Keratinocyte (primary cell): ENCODE data around the gene SPATA20.

Experiments used
- EZH2 ChIP-seq: IDR thresholded peaks from one replicate; pipeline ENCODE4 v1.6.1; 2012; ENCODE audit warnings: inconsistent platforms, mild to moderate bottlenecking, low read length, moderate library complexity
- TF ChIP-seq, protein P1 (sequence below), 3 experiments: IDR thresholded peaks in 1 of 3; conservative IDR thresholded peaks in 1 of 3; optimal IDR thresholded peaks in 1 of 3; 2 replicates in 2 of 3; 3 replicates in 1 of 3; pipeline versions ENCODE3 to v1.5.1; 2011; ENCODE audit warnings: low read length in 3 of 3, mild to moderate bottlenecking in 3 of 3, moderate library complexity in 2 of 3, control low read depth in 1 of 3, inconsistent platforms in 1 of 3; ENCODE audit not compliant: insufficient read depth in 2 of 3; ENCODE audit errors: extremely low read depth in 1 of 3

DNA sequence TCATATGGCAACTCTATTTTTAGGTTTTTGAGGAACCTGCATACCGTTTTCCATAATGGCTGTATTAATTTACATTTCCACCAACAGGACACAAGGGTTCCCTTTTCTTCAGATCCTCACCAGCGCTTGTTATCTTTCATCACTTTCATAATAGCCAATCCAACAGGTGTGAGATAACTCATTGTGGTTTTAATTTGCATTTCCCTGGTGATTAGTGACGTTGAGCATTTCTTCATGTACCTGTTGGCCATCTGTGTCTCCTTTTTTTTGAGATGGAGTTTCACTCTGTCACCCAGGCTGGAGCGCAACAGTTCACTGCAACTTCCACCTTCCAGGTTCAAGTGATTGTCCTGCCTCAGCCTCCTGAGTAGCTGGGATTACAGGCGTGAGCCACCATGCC, 51.5 kb downstream of the SPATA20 start:
- TF ChIP-seq, protein P1, sequence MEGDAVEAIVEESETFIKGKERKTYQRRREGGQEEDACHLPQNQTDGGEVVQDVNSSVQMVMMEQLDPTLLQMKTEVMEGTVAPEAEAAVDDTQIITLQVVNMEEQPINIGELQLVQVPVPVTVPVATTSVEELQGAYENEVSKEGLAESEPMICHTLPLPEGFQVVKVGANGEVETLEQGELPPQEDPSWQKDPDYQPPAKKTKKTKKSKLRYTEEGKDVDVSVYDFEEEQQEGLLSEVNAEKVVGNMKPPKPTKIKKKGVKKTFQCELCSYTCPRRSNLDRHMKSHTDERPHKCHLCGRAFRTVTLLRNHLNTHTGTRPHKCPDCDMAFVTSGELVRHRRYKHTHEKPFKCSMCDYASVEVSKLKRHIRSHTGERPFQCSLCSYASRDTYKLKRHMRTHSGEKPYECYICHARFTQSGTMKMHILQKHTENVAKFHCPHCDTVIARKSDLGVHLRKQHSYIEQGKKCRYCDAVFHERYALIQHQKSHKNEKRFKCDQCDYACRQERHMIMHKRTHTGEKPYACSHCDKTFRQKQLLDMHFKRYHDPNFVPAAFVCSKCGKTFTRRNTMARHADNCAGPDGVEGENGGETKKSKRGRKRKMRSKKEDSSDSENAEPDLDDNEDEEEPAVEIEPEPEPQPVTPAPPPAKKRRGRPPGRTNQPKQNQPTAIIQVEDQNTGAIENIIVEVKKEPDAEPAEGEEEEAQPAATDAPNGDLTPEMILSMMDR (optimal IDR thresholded peaks at IDR 0.05 in 1 of 3, IDR thresholded peaks at IDR 0.05 in 1 of 3, conservative IDR thresholded peaks at IDR 0.05 in 1 of 3; ENCODE audit: extremely low read depth in 1 of 3, insufficient read depth in 2 of 3, low read length in 3 of 3), result no peak
- TF ChIP-seq EZH2, result no peak
